Measurements from ENCODE around the gene ENTHD1. TPM values are rescaled to one million over a fixed set of nuclear protein-coding genes. Genes with fewer than 3 reads are reported as not detected.

Gene ENTHD1
- polyA plus RNA-seq, 1 donor from 2014 or later: not detected

DNA sequence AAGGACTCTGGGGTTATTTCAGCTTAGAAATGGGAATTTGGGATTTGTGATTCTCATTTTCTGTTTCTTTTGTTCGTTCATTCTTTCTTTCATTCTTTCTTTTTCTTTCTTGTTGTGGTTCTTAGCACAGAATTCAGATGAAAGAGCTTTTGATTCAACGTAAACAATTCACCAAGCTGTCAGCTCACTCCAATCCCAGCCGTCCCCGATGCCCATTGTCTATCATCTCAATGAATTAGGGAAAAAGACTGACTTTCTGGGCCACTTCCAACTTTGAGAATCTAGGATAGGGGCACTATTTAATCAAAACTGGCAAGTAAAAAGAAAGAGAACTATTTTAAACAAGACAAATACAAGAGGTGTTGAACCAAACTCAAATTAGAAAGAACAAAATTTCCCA is 41.6 kb upstream of the ENTHD1 start:
- no peak overlapping the region for H2AFZ ChIP-seq (ENCODE audit: low read depth, low read length)
- H3K27me3 ChIP-seq (ENCODE audit: insufficient read depth, low read depth, low read length): no peaks in the 10 kb centered on the region
- no peak overlapping the region for H3K9ac ChIP-seq (ENCODE audit: low read length)
- no peaks in the 10 kb centered on the region for H3K36me3 ChIP-seq (ENCODE audit: insufficient read depth, low read length)
- no peaks in the 10 kb centered on the region for H3K9me3 ChIP-seq (ENCODE audit: low read length)
- H3K4me2 ChIP-seq (ENCODE audit: low read length): no peak overlapping the region
- no peaks in the 10 kb centered on the region for H3F3A ChIP-seq (ENCODE audit: insufficient read depth, low read length, poor library complexity, severe bottlenecking)
- no peak overlapping the region for H3K27ac ChIP-seq (ENCODE audit: low read length)
- TF ChIP-seq EP300 (conservative IDR thresholded peaks at IDR 0.05; ENCODE audit: poor library complexity, severe bottlenecking) (no peak), SMC3 (conservative IDR thresholded peaks at IDR 0.05; ENCODE audit: poor library complexity) (no peak)
- TF ChIP-seq, protein P1, sequence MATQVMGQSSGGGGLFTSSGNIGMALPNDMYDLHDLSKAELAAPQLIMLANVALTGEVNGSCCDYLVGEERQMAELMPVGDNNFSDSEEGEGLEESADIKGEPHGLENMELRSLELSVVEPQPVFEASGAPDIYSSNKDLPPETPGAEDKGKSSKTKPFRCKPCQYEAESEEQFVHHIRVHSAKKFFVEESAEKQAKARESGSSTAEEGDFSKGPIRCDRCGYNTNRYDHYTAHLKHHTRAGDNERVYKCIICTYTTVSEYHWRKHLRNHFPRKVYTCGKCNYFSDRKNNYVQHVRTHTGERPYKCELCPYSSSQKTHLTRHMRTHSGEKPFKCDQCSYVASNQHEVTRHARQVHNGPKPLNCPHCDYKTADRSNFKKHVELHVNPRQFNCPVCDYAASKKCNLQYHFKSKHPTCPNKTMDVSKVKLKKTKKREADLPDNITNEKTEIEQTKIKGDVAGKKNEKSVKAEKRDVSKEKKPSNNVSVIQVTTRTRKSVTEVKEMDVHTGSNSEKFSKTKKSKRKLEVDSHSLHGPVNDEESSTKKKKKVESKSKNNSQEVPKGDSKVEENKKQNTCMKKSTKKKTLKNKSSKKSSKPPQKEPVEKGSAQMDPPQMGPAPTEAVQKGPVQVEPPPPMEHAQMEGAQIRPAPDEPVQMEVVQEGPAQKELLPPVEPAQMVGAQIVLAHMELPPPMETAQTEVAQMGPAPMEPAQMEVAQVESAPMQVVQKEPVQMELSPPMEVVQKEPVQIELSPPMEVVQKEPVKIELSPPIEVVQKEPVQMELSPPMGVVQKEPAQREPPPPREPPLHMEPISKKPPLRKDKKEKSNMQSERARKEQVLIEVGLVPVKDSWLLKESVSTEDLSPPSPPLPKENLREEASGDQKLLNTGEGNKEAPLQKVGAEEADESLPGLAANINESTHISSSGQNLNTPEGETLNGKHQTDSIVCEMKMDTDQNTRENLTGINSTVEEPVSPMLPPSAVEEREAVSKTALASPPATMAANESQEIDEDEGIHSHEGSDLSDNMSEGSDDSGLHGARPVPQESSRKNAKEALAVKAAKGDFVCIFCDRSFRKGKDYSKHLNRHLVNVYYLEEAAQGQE (IDR thresholded peaks at IDR 0.05; ENCODE audit: borderline replicate concordance): no peak
- no peaks in the 10 kb centered on the region for H3K79me2 ChIP-seq (replicated peaks; ENCODE audit: insufficient read depth, low read length)
- no peaks in the 10 kb centered on the region for H4K20me1 ChIP-seq (ENCODE audit: insufficient read depth)
- H3K4me3 ChIP-seq (ENCODE audit: low read length): no peak overlapping the region
- H3K9me2 ChIP-seq (ENCODE audit: insufficient read depth, low read length): no peaks in the 10 kb centered on the region

DNA sequence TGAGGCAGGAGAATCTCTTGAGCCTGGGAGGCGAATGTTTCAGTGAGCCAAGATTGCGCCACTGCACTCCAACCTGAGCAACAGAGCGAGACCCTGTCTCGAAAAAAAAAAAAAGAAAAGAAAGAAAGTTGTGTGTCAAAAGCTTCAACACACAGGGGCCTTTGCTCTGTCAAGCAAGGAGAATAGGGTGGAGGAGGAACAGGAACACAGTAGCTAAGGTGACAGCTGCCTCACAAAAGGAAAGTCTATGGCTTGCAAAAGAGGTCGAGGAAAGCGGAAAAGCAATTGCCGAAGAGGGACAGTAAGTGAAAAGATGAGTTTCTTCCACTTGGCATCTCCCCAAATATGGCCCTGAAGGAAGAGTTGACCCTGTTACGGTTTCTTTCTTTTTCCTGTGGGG is 40.2 kb upstream of the ENTHD1 start:
- Histone ChIP-seq H4K20me1 (ENCODE audit: insufficient read depth) (no peaks in the 10 kb centered on the region), H3K9me2 (ENCODE audit: insufficient read depth, low read length) (no peaks in the 10 kb centered on the region)
- no peak for TF ChIP-seq MXI1 (conservative IDR thresholded peaks at IDR 0.05; ENCODE audit: poor library complexity, severe bottlenecking)
- no peak for TF ChIP-seq POLR2AphosphoS5 (IDR thresholded peaks at IDR 0.05)
- TF ChIP-seq, protein P1 (IDR thresholded peaks at IDR 0.05; ENCODE audit: borderline replicate concordance): no peak
- TF ChIP-seq RAD21 (conservative IDR thresholded peaks at IDR 0.05): no peak
- no peak for TF ChIP-seq EZH2 (IDR thresholded peaks at IDR 0.05; ENCODE audit: borderline replicate concordance, insufficient read depth, low read length, poor library complexity, severe bottlenecking)
- TF ChIP-seq SMC3 (conservative IDR thresholded peaks at IDR 0.05; ENCODE audit: poor library complexity): no peak
- TF ChIP-seq EP300 (conservative IDR thresholded peaks at IDR 0.05; ENCODE audit: poor library complexity, severe bottlenecking): no peak
- TF ChIP-seq, protein P2, sequence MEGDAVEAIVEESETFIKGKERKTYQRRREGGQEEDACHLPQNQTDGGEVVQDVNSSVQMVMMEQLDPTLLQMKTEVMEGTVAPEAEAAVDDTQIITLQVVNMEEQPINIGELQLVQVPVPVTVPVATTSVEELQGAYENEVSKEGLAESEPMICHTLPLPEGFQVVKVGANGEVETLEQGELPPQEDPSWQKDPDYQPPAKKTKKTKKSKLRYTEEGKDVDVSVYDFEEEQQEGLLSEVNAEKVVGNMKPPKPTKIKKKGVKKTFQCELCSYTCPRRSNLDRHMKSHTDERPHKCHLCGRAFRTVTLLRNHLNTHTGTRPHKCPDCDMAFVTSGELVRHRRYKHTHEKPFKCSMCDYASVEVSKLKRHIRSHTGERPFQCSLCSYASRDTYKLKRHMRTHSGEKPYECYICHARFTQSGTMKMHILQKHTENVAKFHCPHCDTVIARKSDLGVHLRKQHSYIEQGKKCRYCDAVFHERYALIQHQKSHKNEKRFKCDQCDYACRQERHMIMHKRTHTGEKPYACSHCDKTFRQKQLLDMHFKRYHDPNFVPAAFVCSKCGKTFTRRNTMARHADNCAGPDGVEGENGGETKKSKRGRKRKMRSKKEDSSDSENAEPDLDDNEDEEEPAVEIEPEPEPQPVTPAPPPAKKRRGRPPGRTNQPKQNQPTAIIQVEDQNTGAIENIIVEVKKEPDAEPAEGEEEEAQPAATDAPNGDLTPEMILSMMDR (IDR thresholded peaks at IDR 0.05; ENCODE audit: poor library complexity, severe bottlenecking): no peak
- no peak for TF ChIP-seq TAF1 (IDR thresholded peaks at IDR 0.05; ENCODE audit: low read depth)

More for the DNA sequence above, 40.2 kb upstream of the ENTHD1 start:
- no peaks in the 10 kb centered on the region for H3K27me3 ChIP-seq (ENCODE audit: insufficient read depth, low read depth, low read length)
- no peak overlapping the region for H3K4me3 ChIP-seq (ENCODE audit: low read length)
- no peak overlapping the region for H2AFZ ChIP-seq (ENCODE audit: low read depth, low read length)
- H3K9me3 ChIP-seq (ENCODE audit: low read length): no peaks in the 10 kb centered on the region
- no peaks in the 10 kb centered on the region for H3K79me2 ChIP-seq (replicated peaks; ENCODE audit: insufficient read depth, low read length)
- H3F3A ChIP-seq (ENCODE audit: insufficient read depth, low read length, poor library complexity, severe bottlenecking): no peaks in the 10 kb centered on the region
- no peak overlapping the region for H3K4me2 ChIP-seq (ENCODE audit: low read length)
- H3K36me3 ChIP-seq (ENCODE audit: insufficient read depth, low read length): no peaks in the 10 kb centered on the region
- H3K9ac ChIP-seq (ENCODE audit: low read length): no peak overlapping the region
- H3K27ac ChIP-seq (ENCODE audit: low read length): no peak overlapping the region
